HepG2 (cell line): ENCODE measurements around the gene SUPT4H1. TPM values are rescaled to one million over a fixed set of nuclear protein-coding genes. Genes with fewer than 3 reads are reported as not detected.
A peak's percentile ranks its signal among the peaks of the same experiment; 100 is the strongest.

Source experiments
- CBX5 ChIP-seq: sonication (generic); formaldehyde crosslinking; IDR thresholded peaks from 2 replicates; pipeline ENCODE4 v1.4.0; 2020; ENCODE audit warnings: missing genetic modification reagents, borderline replicate concordance
- CCAR2 ChIP-seq: fragments of 200-400 bp; formaldehyde crosslinking; optimal IDR thresholded peaks from 2 replicates; pipeline ENCODE3; 2018; ENCODE audit warnings: low read depth, mild to moderate bottlenecking, low read length, moderate library complexity
- FOSL1 ChIP-seq: sonication (generic); formaldehyde crosslinking; IDR thresholded peaks from 2 replicates; pipeline ENCODE4 v1.9.0; 2021; ENCODE audit warnings: missing genetic modification reagents, borderline replicate concordance
- FOXA3 ChIP-seq: IDR thresholded peaks from 2 replicates; pipeline ENCODE4 v1.6.1; 2016; ENCODE audit warnings: missing genetic modification reagents, missing compliant biosample characterization
- GATAD2A ChIP-seq: IDR thresholded peaks from 2 replicates; pipeline ENCODE4 v1.6.1; 2016
- HES4 ChIP-seq: sonication (generic); formaldehyde crosslinking; IDR thresholded peaks from 2 replicates; pipeline ENCODE4 v1.9.0; 2021; ENCODE audit warnings: mild to moderate bottlenecking, missing genetic modification reagents, borderline replicate concordance
- HNRNPLL ChIP-seq: fragments of 200-400 bp; formaldehyde crosslinking; IDR thresholded peaks from 2 replicates; pipeline ENCODE4 v1.6.1; 2017; ENCODE audit warnings: mild to moderate bottlenecking, low read depth, low read length; ENCODE audit not compliant: poor library complexity, severe bottlenecking
- JUNB ChIP-seq: sonication (generic); formaldehyde crosslinking; IDR thresholded peaks from 2 replicates; pipeline ENCODE4 v1.8.0; 2022; ENCODE audit warnings: missing genetic modification reagents, mild to moderate bottlenecking, borderline replicate concordance
- MEF2D ChIP-seq: sonication (generic); formaldehyde crosslinking; IDR thresholded peaks from 2 replicates; pipeline ENCODE4 v1.5.1; 2020; ENCODE audit warnings: mild to moderate bottlenecking, missing genetic modification reagents
- RAD21 ChIP-seq: fragments of 450-650 bp; formaldehyde crosslinking; IDR thresholded peaks from 2 replicates; pipeline ENCODE4 v1.5.0; 2020; ENCODE audit warnings: mild to moderate bottlenecking
- RXRA ChIP-seq: sonication (generic); formaldehyde crosslinking; IDR thresholded peaks from 2 replicates; pipeline ENCODE4 v1.5.1; 2020; ENCODE audit warnings: missing genetic modification reagents
- SMC3 ChIP-seq: IDR thresholded peaks from 2 replicates; pipeline ENCODE4 v1.6.1; 2011; ENCODE audit warnings: low read length, improper control_type of control experiment
- TEAD3 ChIP-seq: optimal IDR thresholded peaks from 2 replicates; pipeline ENCODE3; 2016; ENCODE audit warnings: borderline replicate concordance
- THAP8 ChIP-seq: sonication (generic); formaldehyde crosslinking; IDR thresholded peaks from 2 replicates; pipeline ENCODE4 v1.5.1; 2020; ENCODE audit warnings: missing genetic modification reagents, mild to moderate bottlenecking, borderline replicate concordance
- ZFP37 ChIP-seq: sonication (generic); formaldehyde crosslinking; IDR thresholded peaks from 2 replicates; pipeline ENCODE4 v1.4.0; 2020; ENCODE audit warnings: missing genetic modification reagents, borderline replicate concordance
- ZNF225 ChIP-seq: sonication (generic); formaldehyde crosslinking; IDR thresholded peaks from 2 replicates; pipeline ENCODE4 v1.4.0; 2020; ENCODE audit warnings: mild to moderate bottlenecking, missing genetic modification reagents
- ZNF768 ChIP-seq: sonication (generic); formaldehyde crosslinking; IDR thresholded peaks from 2 replicates; pipeline ENCODE4 v1.4.0; 2020; ENCODE audit warnings: missing genetic modification reagents
- ZNF790 ChIP-seq: sonication (generic); formaldehyde crosslinking; IDR thresholded peaks from 2 replicates; pipeline ENCODE4 v1.8.0; 2022; ENCODE audit warnings: missing genetic modification reagents, mild to moderate bottlenecking, borderline replicate concordance
- polyA plus RNA-seq, 8 experiments: library from polyadenylated mRNA; depleted of rRNA in 3 of 8; stranded (reverse) in 7 of 8; unstranded in 1 of 8; fragments of >200 nt; fragmentation: Illumina TruSeq in 4 of 8; extraction: Trizol in 4 of 8; gene quantifications; 2 replicates each; pipeline versions ENCODE4 v1.2.1 to v1.2.3, GENCODE V29; 2011 to 2016; ENCODE audit warnings: low read depth in 4 of 8, missing spikeins in 1 of 8, mixed read lengths in 1 of 8; ENCODE audit not compliant: insufficient read depth in 1 of 8
- total RNA-seq, 5 experiments: library from RNA; depleted of rRNA; stranded (reverse); fragments of >200 nt; fragmentation: Illumina TruSeq; extraction: Trizol; gene quantifications; 2 replicates each; pipeline ENCODE4 v1.2.3, GENCODE V29; 2016; ENCODE audit warnings: low read depth in 1 of 5
- TF ChIP-seq, protein P1 (sequence below): sonication (generic); formaldehyde crosslinking; IDR thresholded peaks from 2 replicates; pipeline ENCODE4 v1.4.0; 2020; ENCODE audit warnings: missing genetic modification reagents
- TF ChIP-seq, protein P2 (sequence below): sonication (generic); formaldehyde crosslinking; IDR thresholded peaks from one replicate; pipeline ENCODE4 v1.5.1; 2020; ENCODE audit warnings: mild to moderate bottlenecking, missing genetic modification reagents; ENCODE audit errors: not compliant biosample characterization

SUPT4H1 gene
- total and polyA plus RNA-seq, 2 of the 13 experiments (the other 11 are each of a cell fraction or from before 2014, with no cell fraction given): 155 to 244 TPM

DNA sequence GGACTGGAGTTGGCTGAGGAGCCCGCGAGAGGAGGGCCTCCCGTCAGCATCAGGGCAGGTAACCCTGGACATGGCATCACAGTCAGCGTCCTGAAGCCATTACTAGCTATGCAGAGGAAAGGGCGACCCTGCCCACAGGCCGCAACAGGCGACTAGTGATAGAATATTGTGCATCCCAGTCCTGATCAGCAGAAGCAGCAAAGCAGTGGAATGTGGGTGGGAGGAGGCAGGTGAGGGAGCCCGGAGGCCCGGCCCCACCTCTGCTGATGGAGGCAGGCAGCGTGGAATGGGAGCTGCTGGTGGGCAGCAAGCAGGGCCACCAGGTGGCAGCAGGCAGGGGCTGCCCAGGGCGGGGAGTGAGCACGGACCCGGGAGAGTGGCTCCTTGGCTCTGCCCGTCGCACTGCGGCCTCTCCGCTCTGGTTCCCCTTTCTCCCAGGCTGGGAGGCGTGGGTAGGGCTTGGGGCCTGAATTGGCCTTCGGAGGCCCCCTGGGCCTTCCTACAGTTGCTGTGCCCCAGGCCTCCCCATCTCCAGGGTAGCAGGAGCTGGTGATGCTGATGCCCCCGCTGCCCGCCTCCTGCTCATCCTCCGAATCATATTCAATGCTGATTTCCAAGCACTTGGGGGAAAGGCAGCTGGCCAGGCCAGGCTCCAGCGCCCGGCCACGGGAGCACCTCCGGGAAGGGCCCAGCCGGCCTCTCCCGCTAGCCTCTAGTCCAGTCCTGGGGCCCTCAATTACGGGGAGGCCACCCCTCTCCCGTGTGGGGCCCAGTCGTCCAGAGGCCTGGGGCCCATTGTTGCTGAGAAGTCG, 43.6 kb downstream of the SUPT4H1 start (continued):
- TF ChIP-seq CCAR2 (no peak), FOSL1 (no peak), FOXA3 (no peak), HNRNPLL (peak; percentile 62), ZNF225 (CRISPR knock-in tag) (0 out of 2 replicates have a peak, but pooled peaks have one; percentile 33), THAP8 (no peak), JUNB (CRISPR knock-in tag) (no peak), RXRA (0 out of 2 replicates have a peak, but pooled peaks have one; percentile 52), ZFP37 (CRISPR knock-in tag) (no peak), HES4 (CRISPR knock-in tag) (no peak), CBX5 (CRISPR knock-in tag) (0 out of 2 replicates have a peak, but pooled peaks have one; percentile 10), MEF2D (CRISPR knock-in tag) (no peak), SMC3 (peak; percentile 43; the same call in 1 of the 2 replicates), RAD21 (CRISPR knock-in tag) (peak; percentile 83), ZNF790 (CRISPR knock-in tag) (no peak), GATAD2A (CRISPR knock-in tag) (0 out of 2 replicates have a peak, but pooled peaks have one; percentile 19), TEAD3 (CRISPR knock-in tag) (peak; percentile 36), ZNF768 (CRISPR knock-in tag) (peak; percentile 60)
- TF ChIP-seq, protein P1, sequence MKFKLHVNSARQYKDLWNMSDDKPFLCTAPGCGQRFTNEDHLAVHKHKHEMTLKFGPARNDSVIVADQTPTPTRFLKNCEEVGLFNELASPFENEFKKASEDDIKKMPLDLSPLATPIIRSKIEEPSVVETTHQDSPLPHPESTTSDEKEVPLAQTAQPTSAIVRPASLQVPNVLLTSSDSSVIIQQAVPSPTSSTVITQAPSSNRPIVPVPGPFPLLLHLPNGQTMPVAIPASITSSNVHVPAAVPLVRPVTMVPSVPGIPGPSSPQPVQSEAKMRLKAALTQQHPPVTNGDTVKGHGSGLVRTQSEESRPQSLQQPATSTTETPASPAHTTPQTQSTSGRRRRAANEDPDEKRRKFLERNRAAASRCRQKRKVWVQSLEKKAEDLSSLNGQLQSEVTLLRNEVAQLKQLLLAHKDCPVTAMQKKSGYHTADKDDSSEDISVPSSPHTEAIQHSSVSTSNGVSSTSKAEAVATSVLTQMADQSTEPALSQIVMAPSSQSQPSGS (CRISPR knock-in tag): 0 out of 2 replicates have a peak, but pooled peaks have one; percentile 35
- TF ChIP-seq, protein P2, sequence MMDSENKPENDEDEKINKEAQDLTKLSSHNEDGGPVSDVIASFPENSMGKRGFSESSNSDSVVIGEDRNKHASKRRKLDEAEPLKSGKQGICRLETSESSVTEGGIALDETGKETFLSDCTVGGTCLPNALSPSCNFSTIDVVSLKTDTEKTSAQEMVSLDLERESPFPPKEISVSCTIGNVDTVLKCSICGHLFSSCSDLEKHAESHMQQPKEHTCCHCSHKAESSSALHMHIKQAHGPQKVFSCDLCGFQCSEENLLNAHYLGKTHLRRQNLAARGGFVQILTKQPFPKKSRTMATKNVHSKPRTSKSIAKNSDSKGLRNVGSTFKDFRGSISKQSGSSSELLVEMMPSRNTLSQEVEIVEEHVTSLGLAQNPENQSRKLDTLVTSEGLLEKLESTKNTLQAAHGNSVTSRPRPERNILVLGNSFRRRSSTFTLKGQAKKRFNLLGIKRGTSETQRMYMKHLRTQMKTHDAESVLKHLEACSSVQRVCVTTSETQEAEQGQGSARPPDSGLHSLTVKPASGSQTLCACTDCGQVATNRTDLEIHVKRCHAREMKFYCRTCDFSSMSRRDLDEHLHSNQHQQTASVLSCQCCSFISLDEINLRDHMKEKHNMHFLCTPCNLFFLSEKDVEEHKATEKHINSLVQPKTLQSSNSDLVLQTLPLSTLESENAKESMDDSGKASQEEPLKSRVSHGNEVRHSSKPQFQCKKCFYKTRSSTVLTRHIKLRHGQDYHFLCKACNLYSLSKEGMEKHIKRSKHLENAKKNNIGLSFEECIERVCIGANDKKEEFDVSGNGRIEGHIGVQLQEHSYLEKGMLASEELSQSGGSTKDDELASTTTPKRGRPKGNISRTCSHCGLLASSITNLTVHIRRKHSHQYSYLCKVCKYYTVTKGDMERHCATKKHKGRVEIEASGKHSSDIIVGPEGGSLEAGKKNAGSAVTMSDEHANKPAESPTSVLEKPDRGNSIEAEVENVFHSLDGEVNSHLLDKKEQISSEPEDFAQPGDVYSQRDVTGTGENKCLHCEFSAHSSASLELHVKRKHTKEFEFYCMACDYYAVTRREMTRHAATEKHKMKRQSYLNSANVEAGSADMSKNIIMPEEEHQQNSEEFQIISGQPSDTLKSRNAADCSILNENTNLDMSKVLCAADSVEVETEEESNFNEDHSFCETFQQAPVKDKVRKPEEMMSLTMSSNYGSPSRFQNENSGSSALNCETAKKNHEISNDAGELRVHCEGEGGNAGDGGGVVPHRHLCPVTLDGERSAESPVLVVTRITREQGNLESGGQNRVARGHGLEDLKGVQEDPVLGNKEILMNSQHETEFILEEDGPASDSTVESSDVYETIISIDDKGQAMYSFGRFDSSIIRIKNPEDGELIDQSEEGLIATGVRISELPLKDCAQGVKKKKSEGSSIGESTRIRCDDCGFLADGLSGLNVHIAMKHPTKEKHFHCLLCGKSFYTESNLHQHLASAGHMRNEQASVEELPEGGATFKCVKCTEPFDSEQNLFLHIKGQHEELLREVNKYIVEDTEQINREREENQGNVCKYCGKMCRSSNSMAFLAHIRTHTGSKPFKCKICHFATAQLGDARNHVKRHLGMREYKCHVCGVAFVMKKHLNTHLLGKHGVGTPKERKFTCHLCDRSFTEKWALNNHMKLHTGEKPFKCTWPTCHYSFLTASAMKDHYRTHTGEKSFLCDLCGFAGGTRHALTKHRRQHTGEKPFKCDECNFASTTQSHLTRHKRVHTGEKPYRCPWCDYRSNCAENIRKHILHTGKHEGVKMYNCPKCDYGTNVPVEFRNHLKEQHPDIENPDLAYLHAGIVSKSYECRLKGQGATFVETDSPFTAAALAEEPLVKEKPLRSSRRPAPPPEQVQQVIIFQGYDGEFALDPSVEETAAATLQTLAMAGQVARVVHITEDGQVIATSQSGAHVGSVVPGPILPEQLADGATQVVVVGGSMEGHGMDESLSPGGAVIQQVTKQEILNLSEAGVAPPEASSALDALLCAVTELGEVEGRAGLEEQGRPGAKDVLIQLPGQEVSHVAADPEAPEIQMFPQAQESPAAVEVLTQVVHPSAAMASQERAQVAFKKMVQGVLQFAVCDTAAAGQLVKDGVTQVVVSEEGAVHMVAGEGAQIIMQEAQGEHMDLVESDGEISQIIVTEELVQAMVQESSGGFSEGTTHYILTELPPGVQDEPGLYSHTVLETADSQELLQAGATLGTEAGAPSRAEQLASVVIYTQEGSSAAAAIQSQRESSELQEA (CRISPR knock-in tag): no peak
